ENCODE data around the gene TSHZ2. TPM values are rescaled to one million over a fixed set of nuclear protein-coding genes. Genes with fewer than 3 reads are reported as not detected.
"Not testable (repeated sequence)": the region's sequence is repeated elsewhere in the genome, so short reads cannot be mapped to it uniquely, and the experiment has no call there.

Gene TSHZ2
- total RNA-seq, 3 donors from 2014 or later = 8.1 to 19.3 (median 8.4) TPM

GRCh38 chr20:53413845-53414244, 441.7 kb downstream of the TSHZ2 start:
- not testable (repeated sequence) for H3K27me3 Mint-ChIP-seq (ENCODE audit: low read depth); H3K4me3 Mint-ChIP-seq; ATAC-seq; H3K9me3 Mint-ChIP-seq; DNase-seq; H3K36me3 Mint-ChIP-seq (ENCODE audit: insufficient read depth); H3K4me1 Mint-ChIP-seq (ENCODE audit: low read depth)

- Mint-ChIP-seq H3K9me3 (no peaks in the 10 kb centered on the region), H3K4me3 (no peak overlapping the region), H3K36me3 (ENCODE audit: insufficient read depth) (peaks cover 11% of the 10 kb centered on the region), H3K4me1 (ENCODE audit: low read depth) (no peaks in the 10 kb centered on the region), H3K27me3 (ENCODE audit: low read depth) (peaks cover 1% of the 10 kb centered on the region)
- DNase-seq (no peak), ATAC-seq (no peak)
Measured at GRCh38 chr20:53419693-53420460, 447.7 kb downstream of the TSHZ2 start.

GRCh38 chr20:53421343-53421742, 449.2 kb downstream of the TSHZ2 start:
- Mint-ChIP-seq H3K4me1 (ENCODE audit: low read depth) (no peaks in the 10 kb centered on the region), H3K27me3 (ENCODE audit: low read depth) (peaks cover 1% of the 10 kb centered on the region), H3K9me3 (no peaks in the 10 kb centered on the region), H3K4me3 (no peak overlapping the region), H3K36me3 (ENCODE audit: insufficient read depth) (peaks cover 11% of the 10 kb centered on the region)
- ATAC-seq = no peak
- DNase-seq = no peak

- ATAC-seq = no peak
- H3K4me1 Mint-ChIP-seq (ENCODE audit: low read depth) = no peaks in the 10 kb centered on the region
- H3K36me3 Mint-ChIP-seq (ENCODE audit: insufficient read depth) = peaks cover 11% of the 10 kb centered on the region
- H3K4me3 Mint-ChIP-seq = no peak overlapping the region
- H3K27me3 Mint-ChIP-seq (ENCODE audit: low read depth) = peaks cover 1% of the 10 kb centered on the region
- H3K9me3 Mint-ChIP-seq = no peaks in the 10 kb centered on the region
- DNase-seq = no peak
Measured at GRCh38 chr20:53422039-53422438, 449.9 kb downstream of the TSHZ2 start.

GRCh38 chr20:53423587-53424146, 451.5 kb downstream of the TSHZ2 start:
- Mint-ChIP-seq H3K4me1 (ENCODE audit: low read depth) (no peaks in the 10 kb centered on the region), H3K9me3 (no peaks in the 10 kb centered on the region)
- ATAC-seq = no peak

GRCh38 chr20:53425481-53425880, 453.3 kb downstream of the TSHZ2 start:
- no peaks in the 10 kb centered on the region for H3K4me1 Mint-ChIP-seq (ENCODE audit: low read depth)
- H3K9me3 Mint-ChIP-seq = no peaks in the 10 kb centered on the region
- H3K36me3 Mint-ChIP-seq (ENCODE audit: insufficient read depth) = peaks cover 9% of the 10 kb centered on the region
- no peak overlapping the region for H3K4me3 Mint-ChIP-seq
- ATAC-seq (no peak), DNase-seq (no peak)
- peaks cover 1% of the 10 kb centered on the region for H3K27me3 Mint-ChIP-seq (ENCODE audit: low read depth)

More at GRCh38 chr20:53423587-53424146, 451.5 kb downstream of the TSHZ2 start:
- peaks cover 11% of the 10 kb centered on the region for H3K36me3 Mint-ChIP-seq (ENCODE audit: insufficient read depth)
- peaks cover 1% of the 10 kb centered on the region for H3K27me3 Mint-ChIP-seq (ENCODE audit: low read depth)
- DNase-seq = no peak
- H3K4me3 Mint-ChIP-seq = no peak overlapping the region

GRCh38 chr20:53425941-53426340, 453.8 kb downstream of the TSHZ2 start:
- peaks cover 1% of the 10 kb centered on the region for H3K27me3 Mint-ChIP-seq (ENCODE audit: low read depth)
- H3K4me1 Mint-ChIP-seq (ENCODE audit: low read depth) = no peaks in the 10 kb centered on the region
- DNase-seq = no peak
- no peak overlapping the region for H3K4me3 Mint-ChIP-seq
- no peak for ATAC-seq
- peaks cover 9% of the 10 kb centered on the region for H3K36me3 Mint-ChIP-seq (ENCODE audit: insufficient read depth)
- no peaks in the 10 kb centered on the region for H3K9me3 Mint-ChIP-seq

- Mint-ChIP-seq H3K4me1 (ENCODE audit: low read depth) (no peaks in the 10 kb centered on the region), H3K4me3 (no peak overlapping the region), H3K27me3 (ENCODE audit: low read depth) (peaks cover 1% of the 10 kb centered on the region), H3K9me3 (no peaks in the 10 kb centered on the region), H3K36me3 (ENCODE audit: insufficient read depth) (peaks cover 7% of the 10 kb centered on the region)
- ATAC-seq = no peak
- no peak for DNase-seq
Measured at GRCh38 chr20:53426766-53427312, 454.7 kb downstream of the TSHZ2 start.

GRCh38 chr20:53427951-53428350, 455.8 kb downstream of the TSHZ2 start:
- Mint-ChIP-seq H3K36me3 (ENCODE audit: insufficient read depth) (peaks cover 3% of the 10 kb centered on the region), H3K4me1 (ENCODE audit: low read depth) (no peaks in the 10 kb centered on the region), H3K9me3 (no peaks in the 10 kb centered on the region), H3K4me3 (no peak overlapping the region), H3K27me3 (ENCODE audit: low read depth) (peaks cover 3% of the 10 kb centered on the region)
- DNase-seq (no peak), ATAC-seq (no peak)

GRCh38 chr20:53428588-53428987, 456.4 kb downstream of the TSHZ2 start:
- ATAC-seq = no peak
- H3K4me3 Mint-ChIP-seq = no peak overlapping the region
- H3K36me3 Mint-ChIP-seq (ENCODE audit: insufficient read depth) = peaks cover under 1% of the 10 kb centered on the region
- no peaks in the 10 kb centered on the region for H3K4me1 Mint-ChIP-seq (ENCODE audit: low read depth)
- no peak for DNase-seq
- peaks cover 3% of the 10 kb centered on the region for H3K27me3 Mint-ChIP-seq (ENCODE audit: low read depth)
- no peaks in the 10 kb centered on the region for H3K9me3 Mint-ChIP-seq

- no peaks in the 10 kb centered on the region for H3K36me3 Mint-ChIP-seq (ENCODE audit: insufficient read depth)
- H3K27me3 Mint-ChIP-seq (ENCODE audit: low read depth) = peaks cover 3% of the 10 kb centered on the region
- ATAC-seq (no peak), DNase-seq (no peak)
- H3K9me3 Mint-ChIP-seq = no peaks in the 10 kb centered on the region
- H3K4me1 Mint-ChIP-seq (ENCODE audit: low read depth) = no peaks in the 10 kb centered on the region
- no peak overlapping the region for H3K4me3 Mint-ChIP-seq
Measured at GRCh38 chr20:53428996-53429395, 456.8 kb downstream of the TSHZ2 start.

- no peak overlapping the region for H3K4me3 Mint-ChIP-seq
- DNase-seq (no peak), ATAC-seq (no peak)
- H3K27me3 Mint-ChIP-seq (ENCODE audit: low read depth) = peaks cover 4% of the 10 kb centered on the region
- no peaks in the 10 kb centered on the region for H3K9me3 Mint-ChIP-seq
- peaks cover 7% of the 10 kb centered on the region for H3K36me3 Mint-ChIP-seq (ENCODE audit: insufficient read depth)
- no peaks in the 10 kb centered on the region for H3K4me1 Mint-ChIP-seq (ENCODE audit: low read depth)
Measured at GRCh38 chr20:53434662-53435061, 462.5 kb downstream of the TSHZ2 start.

GRCh38 chr20:53436927-53437326, 464.8 kb downstream of the TSHZ2 start:
- H3K4me1 Mint-ChIP-seq (ENCODE audit: low read depth); H3K9me3 Mint-ChIP-seq; H3K4me3 Mint-ChIP-seq; DNase-seq; H3K27me3 Mint-ChIP-seq (ENCODE audit: low read depth); ATAC-seq; H3K36me3 Mint-ChIP-seq (ENCODE audit: insufficient read depth): not testable (repeated sequence)

GRCh38 chr20:53438368-53438767, 466.2 kb downstream of the TSHZ2 start:
- no peak overlapping the region for H3K4me3 Mint-ChIP-seq
- no peak for ATAC-seq

GRCh38 chr20:53439046-53439445, 466.9 kb downstream of the TSHZ2 start:
- Mint-ChIP-seq H3K9me3 (no peaks in the 10 kb centered on the region), H3K36me3 (ENCODE audit: insufficient read depth) (peaks cover 11% of the 10 kb centered on the region), H3K4me3 (no peak overlapping the region), H3K27me3 (ENCODE audit: low read depth) (peaks cover 2% of the 10 kb centered on the region), H3K4me1 (ENCODE audit: low read depth) (no peaks in the 10 kb centered on the region)
- DNase-seq (no peak), ATAC-seq (no peak)

More at GRCh38 chr20:53438368-53438767, 466.2 kb downstream of the TSHZ2 start:
- Mint-ChIP-seq H3K36me3 (ENCODE audit: insufficient read depth) (peaks cover 9% of the 10 kb centered on the region), H3K4me1 (ENCODE audit: low read depth) (no peaks in the 10 kb centered on the region), H3K9me3 (no peaks in the 10 kb centered on the region), H3K27me3 (ENCODE audit: low read depth) (peaks cover 2% of the 10 kb centered on the region)
- no peak for DNase-seq
